HepG2 (cell line): Measurements from ENCODE around the gene EDC3. TPM values are rescaled to one million over a fixed set of nuclear protein-coding genes. Genes with fewer than 3 reads are reported as not detected.

Experiments used
- ATAC-seq: fragments of 200-7000 bp; cut with Tn5 transposase; 3 replicates; pipeline ENCODE4 v1.9.1; 2020; ENCODE audit warnings: mild to moderate bottlenecking, moderate library complexity
- BruUV-seq: library from RNA; stranded (reverse); fragments of 400-500 nt; replicated peaks from 2 replicates; lab custom pipeline; 2021; lab: Mats Ljungman, UMichigan
- CTCF ChIA-PET: fragments of 300-600 bp; formaldehyde crosslinking; extraction: SDS; loops from one replicate; lab custom pipeline; 2021; ENCODE audit warnings: low total read pairs, inconsistent platforms, low intra/inter-chr PET ratio; lab: Yijun Ruan, JAX
- POLR2A ChIA-PET: fragments of 350-600 bp; sonication (Branson Sonifier 250); formaldehyde crosslinking; loops from one replicate; lab custom pipeline; 2020; ENCODE audit warnings: antibody characterized with exemption, inconsistent platforms; lab: Yijun Ruan, JAX
- DNase-seq: peaks from one replicate; pipeline ENCODE4 v3.0.0-alpha.2; 2015; ENCODE audit warnings: low spot score
- FAIRE-seq: peaks from 3 replicates; lab custom pipeline; 2011; peaks lifted over from hg19 to GRCh38; lab: Jason Lieb, UNC
- H2AFZ ChIP-seq: one replicate; pipeline ENCODE4 v1.6.1; 2011; ENCODE audit warnings: low read length, inconsistent platforms
- H3K27ac ChIP-seq: fragments of 300-600 bp; 3 replicates; pipeline ENCODE4 v1.8.0; 2011; ENCODE audit warnings: mixed run types, mild to moderate bottlenecking, mixed read lengths, low read length, inconsistent platforms; ENCODE audit not compliant: insufficient read depth; ENCODE audit errors: extremely low read length
- H3K27me3 ChIP-seq, 2 experiments: fragments of 200-600 bp in 1 of 2; 2 replicates in 1 of 2; 3 replicates in 1 of 2; pipeline versions ENCODE4 v1.6.0 to v1.8.0; 2011; ENCODE audit warnings: low read length in 2 of 2, mild to moderate bottlenecking in 2 of 2, moderate library complexity in 2 of 2, inconsistent platforms in 1 of 2; ENCODE audit not compliant: insufficient read depth in 2 of 2, control insufficient read depth in 1 of 2
- H3K36me3 ChIP-seq, 2 experiments: fragments of 200-600 bp in 1 of 2; replicated peaks in 1 of 2; 2 replicates in 1 of 2; 3 replicates in 1 of 2; pipeline versions ENCODE4 v1.5.1 to v1.8.0; 2011; ENCODE audit warnings: low read length in 2 of 2, inconsistent platforms in 1 of 2; ENCODE audit not compliant: insufficient read depth in 2 of 2, control insufficient read depth in 1 of 2
- H3K4me1 ChIP-seq: 2 replicates; pipeline ENCODE4 v1.5.1; 2012; ENCODE audit warnings: low read length, inconsistent platforms; ENCODE audit not compliant: insufficient read depth
- H3K4me2 ChIP-seq: 2 replicates; pipeline ENCODE4 v1.6.0; 2011; ENCODE audit warnings: low read depth, low read length, inconsistent platforms
- H3K4me3 ChIP-seq, 3 experiments: fragments of 200-600 bp in 1 of 3; sonication (generic), shearing (Covaris generic) in 1 of 3; replicated peaks in 1 of 3; 2 replicates each; pipeline ENCODE4 v1.5.1; 2011 to 2016; ENCODE audit warnings: low read length in 3 of 3, inconsistent platforms in 2 of 3, low read depth in 2 of 3, mild to moderate bottlenecking in 2 of 3, control low read depth in 1 of 3, mixed read lengths in 1 of 3; ENCODE audit not compliant: insufficient read depth in 1 of 3
- H3K79me2 ChIP-seq: one replicate; pipeline ENCODE4 v1.6.1; 2011; ENCODE audit warnings: low read length, inconsistent platforms; ENCODE audit not compliant: insufficient read depth
- H3K9ac ChIP-seq: 2 replicates; pipeline ENCODE4 v1.6.0; 2011; ENCODE audit warnings: mild to moderate bottlenecking, low read depth, low read length, inconsistent platforms; ENCODE audit not compliant: insufficient read depth
- H3K9me3 ChIP-seq: 2 replicates; pipeline ENCODE4 v1.5.1; 2012; ENCODE audit warnings: mild to moderate bottlenecking, low read length
- H4K20me1 ChIP-seq: 2 replicates; pipeline ENCODE4 v1.6.0; 2011; ENCODE audit warnings: inconsistent platforms, mild to moderate bottlenecking, low read length, moderate library complexity; ENCODE audit not compliant: insufficient read depth
- ATF7-NPFF ChIP-seq: sonication (generic); formaldehyde crosslinking; IDR thresholded peaks from 2 replicates; pipeline ENCODE4 v1.8.1; 2023; ENCODE audit warnings: mild to moderate bottlenecking, low read depth, missing genetic modification reagents, moderate library complexity
- MED13 ChIP-seq: sonication (generic); formaldehyde crosslinking; IDR thresholded peaks from 2 replicates; pipeline ENCODE4 v1.5.0; 2020; ENCODE audit warnings: missing genetic modification reagents
- MIXL1 ChIP-seq: IDR thresholded peaks from 2 replicates; pipeline ENCODE4 v1.6.1; 2016
- ZNF121 ChIP-seq: sonication (generic); formaldehyde crosslinking; IDR thresholded peaks from 2 replicates; pipeline ENCODE4 v1.5.0; 2020; ENCODE audit warnings: mild to moderate bottlenecking, missing genetic modification reagents
- ZNF292 ChIP-seq: sonication (generic); formaldehyde crosslinking; IDR thresholded peaks from 2 replicates; pipeline ENCODE4 v1.8.1; 2022; ENCODE audit warnings: mild to moderate bottlenecking, low read depth, missing genetic modification reagents, borderline replicate concordance
- ZNF382 ChIP-seq: sonication (generic); formaldehyde crosslinking; IDR thresholded peaks from 2 replicates; pipeline ENCODE4 v1.5.0; 2020; ENCODE audit warnings: missing genetic modification reagents, mild to moderate bottlenecking, borderline replicate concordance
- ZNF850 ChIP-seq: sonication (generic); formaldehyde crosslinking; conservative IDR thresholded peaks from 2 replicates; pipeline ENCODE4 v1.9.0; 2021; ENCODE audit warnings: mild to moderate bottlenecking, missing genetic modification reagents
- ZSCAN12 ChIP-seq: sonication (generic); formaldehyde crosslinking; IDR thresholded peaks from 2 replicates; pipeline ENCODE4 v1.9.0; 2021; ENCODE audit warnings: mild to moderate bottlenecking, missing genetic modification reagents
- WGBS: methylation state at CpG from one replicate; pipeline ENCODE4 v1.1.6; 2017; ENCODE audit warnings: low lambda C conversion rate; 5-methylcytosine and 5-hydroxymethylcytosine counted together
- in situ Hi-C: cut with HindIII; loops from 2 replicates; pipeline ENCODE4 v1.10.0; 2017; ENCODE audit warnings: low pct_unique_long_range_greater_than_20kb; ENCODE audit not compliant: extremely low pct_ligation_motif_present
- intact Hi-C: fragments of 100-400 bp; cut with micrococcal nuclease; formaldehyde crosslinking; loops from one replicate; pipeline ENCODE4 v1.10.0; 2022; ENCODE audit not compliant: unreplicated experiment
- polyA plus RNA-seq, 8 experiments: library from polyadenylated mRNA; depleted of rRNA in 3 of 8; stranded (reverse) in 7 of 8; unstranded in 1 of 8; fragments of >200 nt; fragmentation: Illumina TruSeq in 4 of 8; extraction: Trizol in 4 of 8; gene quantifications; 2 replicates each; pipeline versions ENCODE4 v1.2.1 to v1.2.3, GENCODE V29; 2011 to 2016; ENCODE audit warnings: low read depth in 4 of 8, missing spikeins in 1 of 8, mixed read lengths in 1 of 8; ENCODE audit not compliant: insufficient read depth in 1 of 8
- total RNA-seq, 5 experiments: library from RNA; depleted of rRNA; stranded (reverse); fragments of >200 nt; fragmentation: Illumina TruSeq; extraction: Trizol; gene quantifications; 2 replicates each; pipeline ENCODE4 v1.2.3, GENCODE V29; 2016; ENCODE audit warnings: low read depth in 1 of 5
- TF ChIP-seq, protein P1 (sequence below): sonication (generic); formaldehyde crosslinking; IDR thresholded peaks from 2 replicates; pipeline ENCODE4 v1.4.0; 2020; ENCODE audit warnings: low read depth, mild to moderate bottlenecking, missing genetic modification reagents
- TF ChIP-seq, protein P2 (sequence below): IDR thresholded peaks from 2 replicates; pipeline ENCODE4 v1.6.1; 2016; ENCODE audit warnings: low read depth

Gene EDC3
- total and polyA plus RNA-seq, 2 of the 13 experiments (the other 11 are each of a cell fraction or from before 2014, with no cell fraction given), result 17.4 to 32.0 TPM

DNA sequence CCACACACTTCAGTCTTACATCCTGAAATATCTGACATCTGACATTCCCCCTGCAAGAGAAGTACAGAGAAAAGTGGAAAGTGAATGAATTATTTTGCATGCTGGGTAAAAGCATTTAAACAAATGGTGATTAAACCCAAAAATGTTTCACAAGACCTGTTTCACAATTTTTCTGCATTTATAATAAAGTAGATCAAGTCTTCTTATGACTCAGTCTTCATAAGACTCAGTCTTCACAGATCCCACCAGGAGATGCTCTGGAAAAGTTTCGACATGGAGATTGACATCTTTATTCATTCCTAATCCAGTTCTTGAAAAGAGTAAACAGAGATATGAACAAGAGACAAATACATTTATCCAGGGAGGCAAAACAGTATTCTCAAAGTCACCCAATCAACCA is 13.2 kb upstream of the EDC3 start:
- 0% methylated on average over 1 of the region's 1 CpG for WGBS
- peaks cover 13% of the 10 kb centered on the region; the same call in 1 of the 2 replicates for H3K4me1 ChIP-seq
- H3K4me3 ChIP-seq, result no peak overlapping the region
- H3K4me2 ChIP-seq, result no peak overlapping the region
- no peak overlapping the region for H3K27ac ChIP-seq
- TF ChIP-seq ZSCAN12 (no peak), ZNF850 (no peak), MED13 (CRISPR knock-in tag) (no peak), ZNF121 (CRISPR knock-in tag) (no peak), MIXL1 (CRISPR knock-in tag) (no peak), ZNF382 (CRISPR knock-in tag) (no peak), ATF7-NPFF (CRISPR knock-in tag) (no peak), ZNF292 (CRISPR knock-in tag) (no peak)
- TF ChIP-seq, protein P1, sequence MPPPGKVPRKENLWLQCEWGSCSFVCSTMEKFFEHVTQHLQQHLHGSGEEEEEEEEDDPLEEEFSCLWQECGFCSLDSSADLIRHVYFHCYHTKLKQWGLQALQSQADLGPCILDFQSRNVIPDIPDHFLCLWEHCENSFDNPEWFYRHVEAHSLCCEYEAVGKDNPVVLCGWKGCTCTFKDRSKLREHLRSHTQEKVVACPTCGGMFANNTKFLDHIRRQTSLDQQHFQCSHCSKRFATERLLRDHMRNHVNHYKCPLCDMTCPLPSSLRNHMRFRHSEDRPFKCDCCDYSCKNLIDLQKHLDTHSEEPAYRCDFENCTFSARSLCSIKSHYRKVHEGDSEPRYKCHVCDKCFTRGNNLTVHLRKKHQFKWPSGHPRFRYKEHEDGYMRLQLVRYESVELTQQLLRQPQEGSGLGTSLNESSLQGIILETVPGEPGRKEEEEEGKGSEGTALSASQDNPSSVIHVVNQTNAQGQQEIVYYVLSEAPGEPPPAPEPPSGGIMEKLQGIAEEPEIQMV (CRISPR knock-in tag), result no peak
- TF ChIP-seq, protein P2, sequence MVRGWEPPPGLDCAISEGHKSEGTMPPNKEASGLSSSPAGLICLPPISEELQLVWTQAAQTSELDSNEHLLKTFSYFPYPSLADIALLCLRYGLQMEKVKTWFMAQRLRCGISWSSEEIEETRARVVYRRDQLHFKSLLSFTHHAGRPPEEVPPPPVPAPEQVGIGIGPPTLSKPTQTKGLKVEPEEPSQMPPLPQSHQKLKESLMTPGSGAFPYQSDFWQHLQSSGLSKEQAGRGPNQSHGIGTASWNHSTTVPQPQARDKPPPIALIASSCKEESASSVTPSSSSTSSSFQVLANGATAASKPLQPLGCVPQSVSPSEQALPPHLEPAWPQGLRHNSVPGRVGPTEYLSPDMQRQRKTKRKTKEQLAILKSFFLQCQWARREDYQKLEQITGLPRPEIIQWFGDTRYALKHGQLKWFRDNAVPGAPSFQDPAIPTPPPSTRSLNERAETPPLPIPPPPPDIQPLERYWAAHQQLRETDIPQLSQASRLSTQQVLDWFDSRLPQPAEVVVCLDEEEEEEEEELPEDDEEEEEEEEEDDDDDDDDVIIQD (CRISPR knock-in tag), result no peak
- POLR2A ChIA-PET, result no interaction called here
- H3K36me3 ChIP-seq, result no peaks in the 10 kb centered on the region
- H4K20me1 ChIP-seq, result no peaks in the 10 kb centered on the region
- CTCF ChIA-PET, result no interaction called here
- H3K9me3 ChIP-seq, result no peaks in the 10 kb centered on the region
- no peaks in the 10 kb centered on the region for H3K79me2 ChIP-seq
- H3K27me3 ChIP-seq, result no peaks in the 10 kb centered on the region
- no peak for ATAC-seq
- in situ Hi-C loops (no loop called here), intact Hi-C loops (loop anchor here (10.0 kb wide), 1 partner anchor 56 kb away; no protein-coding TSS in a partner anchor)
- FAIRE-seq, result no peak
- no peak overlapping the region for H2AFZ ChIP-seq
- H3K9ac ChIP-seq, result no peak overlapping the region
- DNase-seq, result no peak
- BruUV-seq, result no TSS peak
